ENCODE data around the gene OR2K2.
"Not testable (repeated sequence)": the region's sequence is repeated elsewhere in the genome, so short reads cannot be mapped to it uniquely, and the experiment has no call there.

The OR2K2 gene

GRCh38 chr9:111316796-111317195 lies 13.2 kb downstream of the OR2K2 start:
- no peak overlapping the region for H3K4me3 ChIP-seq (replicated peaks; ENCODE audit: low read depth, low read length)
- no peak for DNase-seq (ENCODE audit: extremely low read depth, low read depth)
- no peak for TF ChIP-seq CTCF (IDR thresholded peaks at IDR 0.05; ENCODE audit: low read depth, low read length, missing control alignments)

DNA sequence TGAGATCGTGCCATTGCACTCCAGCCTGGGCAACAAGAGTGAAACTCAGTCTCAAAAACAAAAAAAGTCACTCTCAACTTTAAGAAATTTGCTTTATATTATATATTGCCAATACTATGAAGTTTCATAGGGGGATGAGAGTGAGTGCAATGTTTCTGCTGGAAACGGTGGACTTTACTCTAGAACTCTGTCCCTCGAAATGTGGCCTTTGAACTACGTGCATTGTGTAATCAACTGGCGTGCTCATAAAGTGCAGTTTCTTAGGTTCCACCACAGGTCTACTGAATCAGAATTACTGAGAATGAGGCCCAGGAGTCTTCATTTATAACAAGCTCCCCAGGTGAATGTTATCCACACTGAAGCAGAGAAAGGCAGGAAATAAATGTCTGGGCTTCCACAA lies 24.1 kb downstream of the OR2K2 start:
- H3K4me3 ChIP-seq (replicated peaks; ENCODE audit: low read depth, low read length), result no peak overlapping the region
- no peak for DNase-seq (ENCODE audit: extremely low read depth, low read depth)
- TF ChIP-seq CTCF (IDR thresholded peaks at IDR 0.05; ENCODE audit: low read depth, low read length, missing control alignments), result no peak

- not testable (repeated sequence) for H3K4me3 ChIP-seq (replicated peaks; ENCODE audit: low read depth, low read length); DNase-seq (ENCODE audit: extremely low read depth, low read depth)
Measured at GRCh38 chr9:111304000-111304399, 26.0 kb downstream of the OR2K2 start.

- H3K4me3 ChIP-seq (replicated peaks; ENCODE audit: low read depth, low read length), result no peak overlapping the region
- no peak for TF ChIP-seq CTCF (IDR thresholded peaks at IDR 0.05; ENCODE audit: low read depth, low read length, missing control alignments)
- peak; percentile 19 for DNase-seq (ENCODE audit: extremely low read depth, low read depth)
Measured at GRCh38 chr9:111301195-111301594, 28.8 kb downstream of the OR2K2 start.

GRCh38 chr9:111300140-111300735 lies 29.8 kb downstream of the OR2K2 start:
- no peak for DNase-seq (ENCODE audit: extremely low read depth, low read depth)
- no peak for TF ChIP-seq CTCF (IDR thresholded peaks at IDR 0.05; ENCODE audit: low read depth, low read length, missing control alignments)
- no peak overlapping the region for H3K4me3 ChIP-seq (replicated peaks; ENCODE audit: low read depth, low read length)

DNA sequence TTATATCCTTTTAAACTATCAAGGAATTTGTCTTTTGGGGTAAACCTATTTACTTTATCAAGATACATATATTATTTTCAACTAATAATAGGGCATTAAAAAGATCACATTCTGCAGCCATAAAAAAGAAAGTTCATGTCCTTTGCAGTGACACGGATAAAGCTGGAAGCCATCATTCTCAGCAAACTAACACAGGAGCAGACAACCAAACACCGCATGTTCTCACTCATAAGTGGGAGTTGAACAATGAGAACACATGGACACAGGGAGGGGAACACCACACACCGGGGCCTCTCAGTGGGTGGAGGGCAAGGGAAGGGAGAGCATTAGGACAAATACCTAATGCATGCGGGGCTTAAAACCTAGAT lies 30.4 kb downstream of the OR2K2 start:
- not testable (repeated sequence) for H3K4me3 ChIP-seq (replicated peaks; ENCODE audit: low read depth, low read length); DNase-seq (ENCODE audit: extremely low read depth, low read depth)

DNA sequence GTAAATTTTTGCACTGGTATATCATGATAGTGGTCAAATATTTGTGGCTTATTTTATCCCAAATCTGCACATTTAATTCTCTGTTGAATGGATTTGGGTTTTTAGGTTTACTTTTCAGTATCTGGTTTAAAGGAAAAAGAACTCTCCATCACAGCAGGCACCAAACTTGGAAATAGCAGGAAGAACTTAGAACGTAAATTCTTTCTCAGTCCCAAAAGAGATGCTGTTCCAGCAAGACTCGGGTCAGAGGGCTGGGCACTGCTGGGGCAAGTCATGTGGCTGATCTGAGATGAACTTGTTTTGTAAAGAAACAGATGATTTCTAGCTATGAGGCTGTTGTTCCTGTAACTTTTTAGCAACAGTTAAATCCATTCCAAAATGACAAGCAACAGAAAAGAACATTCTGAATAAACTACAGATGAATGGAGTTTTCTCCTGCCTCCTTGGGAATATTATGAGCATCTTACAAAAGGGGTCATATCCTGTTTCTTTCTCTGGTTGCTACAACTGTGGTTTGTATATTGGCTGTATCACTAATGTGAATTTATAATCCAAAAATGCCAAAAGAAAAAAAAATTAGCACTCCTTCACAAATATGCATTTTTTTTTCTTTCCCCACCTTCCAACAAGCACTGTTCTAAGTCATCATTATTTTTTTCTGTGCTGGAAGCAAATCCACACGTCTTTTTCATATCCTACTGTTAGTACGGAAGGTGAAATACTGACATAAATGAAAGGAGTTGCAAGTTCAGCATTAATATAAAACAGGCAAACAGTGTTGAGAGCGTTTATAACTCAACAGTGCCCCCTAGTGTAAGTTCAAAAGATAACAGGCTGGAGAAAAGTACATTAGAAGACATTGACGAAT lies 31.1 kb downstream of the OR2K2 start:
- no peak overlapping the region for H3K4me3 ChIP-seq (replicated peaks; ENCODE audit: low read depth, low read length)
- peak; percentile 51 for TF ChIP-seq CTCF (IDR thresholded peaks at IDR 0.05; ENCODE audit: low read depth, low read length, missing control alignments)
- peak; percentile 63 for DNase-seq (ENCODE audit: extremely low read depth, low read depth)

DNA sequence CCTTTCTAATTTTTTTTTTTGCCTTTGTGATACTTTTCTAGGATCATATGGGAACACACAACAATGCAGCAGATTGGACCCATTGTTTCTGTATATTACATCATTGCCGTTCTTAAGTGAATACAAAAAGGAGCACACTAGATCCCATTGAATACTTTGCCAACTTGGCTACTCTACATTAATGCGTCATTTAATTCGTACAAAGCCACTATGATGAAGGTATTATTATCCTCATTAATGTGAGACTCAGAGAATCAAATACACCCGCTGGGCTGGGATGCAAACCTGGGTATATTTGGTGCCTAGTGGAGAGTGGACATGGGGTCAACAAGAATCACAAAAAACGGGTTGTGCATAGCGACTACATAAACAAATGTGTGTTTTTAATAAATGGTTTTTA lies 31.9 kb downstream of the OR2K2 start:
- H3K4me3 ChIP-seq (replicated peaks; ENCODE audit: low read depth, low read length), result no peak overlapping the region
- DNase-seq (ENCODE audit: extremely low read depth, low read depth), result no peak
- TF ChIP-seq CTCF (IDR thresholded peaks at IDR 0.05; ENCODE audit: low read depth, low read length, missing control alignments), result no peak
